GM12865 (cell line): ENCODE data around the gene CEP76.

Experiments
- DNase-seq: peaks from one replicate; pipeline ENCODE4 v3.0.0; 2010; ENCODE audit warnings: low read depth
- H3K4me3 ChIP-seq: 2 replicates; pipeline ENCODE4 v1.5.1; 2011; ENCODE audit warnings: mild to moderate bottlenecking, low read depth, low read length, control low read depth
- TF ChIP-seq, protein P1 (sequence below): IDR thresholded peaks from 2 replicates; pipeline ENCODE4 v1.5.1; 2011; ENCODE audit warnings: low read length, control low read depth, low read depth, inconsistent platforms; ENCODE audit not compliant: insufficient read depth; ENCODE audit errors: missing control alignments

CEP76 gene

DNA sequence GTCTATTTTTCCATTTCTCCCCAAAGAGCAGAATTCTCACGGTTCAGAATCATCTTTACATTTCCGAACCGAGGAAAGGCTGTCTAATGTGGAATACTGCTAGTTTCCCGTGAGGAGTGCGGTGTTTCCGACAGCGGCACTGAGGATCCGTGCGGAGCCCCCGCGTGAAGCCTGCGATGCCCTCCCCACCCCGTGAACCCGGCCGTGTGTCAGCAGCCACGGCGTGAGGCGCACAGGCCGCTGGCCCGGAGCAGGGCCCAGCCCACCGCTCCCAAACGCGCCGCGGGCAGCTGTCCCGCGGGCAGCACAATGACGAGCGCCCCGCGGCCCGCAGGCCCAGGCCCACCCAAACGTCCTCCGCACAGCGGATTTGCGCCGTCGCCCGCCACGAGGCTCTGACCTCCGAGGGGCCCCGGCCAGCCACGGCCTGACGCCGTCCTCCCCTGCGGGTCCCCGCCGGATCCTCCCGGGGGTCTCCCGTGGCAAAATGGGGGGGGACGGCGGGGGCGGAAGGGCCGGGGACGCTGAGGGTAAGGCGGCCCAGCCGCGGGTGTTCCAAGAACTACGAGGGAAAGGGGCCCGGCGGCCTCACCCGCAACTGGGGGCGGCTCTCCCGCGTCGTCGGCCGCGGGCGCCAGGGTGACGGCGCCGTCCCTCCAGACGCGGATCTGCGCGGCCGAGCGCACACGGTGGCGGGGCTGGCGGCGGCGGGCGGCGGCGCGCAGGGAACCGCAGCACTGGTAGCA is 45.4 kb downstream of the CEP76 start:
- H3K4me3 ChIP-seq, result peak overlapping the region; percentile 69
- peak; percentile 40 for DNase-seq
- TF ChIP-seq, protein P1, sequence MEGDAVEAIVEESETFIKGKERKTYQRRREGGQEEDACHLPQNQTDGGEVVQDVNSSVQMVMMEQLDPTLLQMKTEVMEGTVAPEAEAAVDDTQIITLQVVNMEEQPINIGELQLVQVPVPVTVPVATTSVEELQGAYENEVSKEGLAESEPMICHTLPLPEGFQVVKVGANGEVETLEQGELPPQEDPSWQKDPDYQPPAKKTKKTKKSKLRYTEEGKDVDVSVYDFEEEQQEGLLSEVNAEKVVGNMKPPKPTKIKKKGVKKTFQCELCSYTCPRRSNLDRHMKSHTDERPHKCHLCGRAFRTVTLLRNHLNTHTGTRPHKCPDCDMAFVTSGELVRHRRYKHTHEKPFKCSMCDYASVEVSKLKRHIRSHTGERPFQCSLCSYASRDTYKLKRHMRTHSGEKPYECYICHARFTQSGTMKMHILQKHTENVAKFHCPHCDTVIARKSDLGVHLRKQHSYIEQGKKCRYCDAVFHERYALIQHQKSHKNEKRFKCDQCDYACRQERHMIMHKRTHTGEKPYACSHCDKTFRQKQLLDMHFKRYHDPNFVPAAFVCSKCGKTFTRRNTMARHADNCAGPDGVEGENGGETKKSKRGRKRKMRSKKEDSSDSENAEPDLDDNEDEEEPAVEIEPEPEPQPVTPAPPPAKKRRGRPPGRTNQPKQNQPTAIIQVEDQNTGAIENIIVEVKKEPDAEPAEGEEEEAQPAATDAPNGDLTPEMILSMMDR, result no peak

DNA sequence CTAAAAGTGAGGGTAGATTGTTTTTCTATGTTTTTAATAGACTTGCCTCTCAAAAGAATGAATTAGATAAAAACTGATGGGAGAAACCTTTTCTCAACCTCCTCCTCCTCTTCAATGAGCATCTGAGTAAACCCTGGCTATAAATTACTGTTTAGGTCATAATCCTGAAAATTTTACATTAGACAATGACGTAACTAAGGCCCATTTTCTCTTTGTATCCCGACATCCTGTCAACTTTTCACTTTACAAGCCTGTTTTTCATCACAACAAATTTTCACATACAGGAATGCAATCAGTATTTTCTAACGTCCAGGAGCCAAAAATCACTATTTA is 46.0 kb downstream of the CEP76 start:
- peak overlapping the region; percentile 69 for H3K4me3 ChIP-seq
- TF ChIP-seq, protein P1, result no peak
- DNase-seq, result no peak

DNA sequence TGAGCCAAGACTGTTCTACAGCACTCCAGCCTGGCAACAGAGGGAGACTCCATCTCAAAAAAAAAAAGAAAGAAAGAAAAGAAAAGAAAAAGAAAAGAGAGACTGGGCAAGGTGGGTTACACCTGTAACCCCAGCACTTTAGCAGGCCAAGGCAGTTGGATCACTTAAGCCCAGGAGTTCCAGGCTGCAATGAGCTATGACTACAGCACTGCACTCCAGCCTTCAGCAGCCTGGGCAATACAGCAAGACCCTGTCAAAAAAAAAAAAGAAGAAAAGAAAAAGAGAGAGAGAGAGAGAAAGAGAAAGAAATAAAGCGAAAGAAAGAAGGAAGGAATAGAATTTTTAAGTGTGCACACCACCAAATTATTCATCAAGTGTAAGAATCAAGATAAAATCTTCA is 47.6 kb downstream of the CEP76 start:
- TF ChIP-seq, protein P1, result no peak
- DNase-seq, result no peak
- no peak overlapping the region for H3K4me3 ChIP-seq

DNA sequence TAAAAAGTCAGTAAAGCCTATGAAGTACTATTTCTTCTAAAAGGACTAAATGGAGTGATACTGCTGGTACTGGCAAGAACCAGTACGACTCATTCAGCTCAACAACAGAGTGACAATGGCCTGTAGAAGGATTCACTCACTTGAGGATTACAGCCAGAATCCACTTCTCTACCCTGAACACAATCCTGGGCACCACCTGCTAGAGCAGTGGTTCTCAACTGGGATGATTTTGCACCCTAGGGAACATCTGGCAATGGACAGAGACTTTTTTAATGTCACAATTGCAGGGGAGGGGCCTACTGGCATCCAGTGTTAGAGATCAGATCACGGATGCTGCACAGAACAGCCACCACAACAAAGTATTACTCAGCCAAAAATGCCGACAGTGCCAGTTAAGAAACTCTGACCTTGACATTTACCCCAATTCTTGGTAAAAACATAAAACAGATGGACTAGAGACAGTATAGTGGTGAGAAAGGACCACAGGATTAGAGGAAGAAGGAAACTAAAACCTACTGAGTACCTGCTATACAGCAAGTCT is 49.6 kb downstream of the CEP76 start:
- no peak overlapping the region for H3K4me3 ChIP-seq
- TF ChIP-seq, protein P1, result no peak
- DNase-seq, result no peak

DNA sequence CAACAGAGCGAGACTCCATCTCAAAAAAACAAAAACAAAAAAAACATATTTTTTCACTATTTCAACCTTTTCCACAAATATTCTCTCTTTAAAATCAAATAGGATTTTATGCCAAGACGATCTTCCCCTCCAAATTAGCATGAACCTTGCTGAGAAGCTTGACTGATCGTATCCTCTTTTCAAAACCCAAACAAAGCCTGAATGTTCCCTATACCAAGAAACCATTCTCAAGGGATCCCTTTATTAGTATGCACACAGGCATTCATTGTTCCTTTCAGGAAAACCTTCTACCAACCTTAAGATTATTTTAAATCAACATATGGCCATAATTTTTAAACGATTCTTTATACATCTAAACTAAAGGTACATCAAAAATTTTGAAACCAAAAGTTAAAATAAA is 50.9 kb downstream of the CEP76 start:
- H3K4me3 ChIP-seq, result no peak overlapping the region
- TF ChIP-seq, protein P1, result no peak
- DNase-seq, result no peak

DNA sequence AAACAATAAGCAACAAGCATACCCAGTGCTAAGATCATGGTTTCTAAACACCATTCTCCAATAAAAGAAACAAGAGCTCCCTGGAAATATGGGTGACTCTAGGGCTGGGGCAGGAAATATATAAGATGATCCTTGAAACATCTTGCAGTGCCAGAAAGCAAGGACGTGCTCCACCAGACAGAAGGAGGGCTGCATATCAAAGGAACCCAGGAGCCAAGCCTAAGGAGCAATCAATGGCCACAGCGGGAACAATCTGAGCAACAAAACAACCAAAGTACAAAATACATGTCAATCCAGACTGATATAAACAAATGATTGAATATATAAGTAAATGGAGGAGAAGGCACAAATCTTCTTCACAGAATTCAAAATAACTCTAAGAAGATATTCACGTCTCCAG is 54.8 kb downstream of the CEP76 start:
- TF ChIP-seq, protein P1, result no peak
- no peak for DNase-seq
- no peak overlapping the region for H3K4me3 ChIP-seq

DNA sequence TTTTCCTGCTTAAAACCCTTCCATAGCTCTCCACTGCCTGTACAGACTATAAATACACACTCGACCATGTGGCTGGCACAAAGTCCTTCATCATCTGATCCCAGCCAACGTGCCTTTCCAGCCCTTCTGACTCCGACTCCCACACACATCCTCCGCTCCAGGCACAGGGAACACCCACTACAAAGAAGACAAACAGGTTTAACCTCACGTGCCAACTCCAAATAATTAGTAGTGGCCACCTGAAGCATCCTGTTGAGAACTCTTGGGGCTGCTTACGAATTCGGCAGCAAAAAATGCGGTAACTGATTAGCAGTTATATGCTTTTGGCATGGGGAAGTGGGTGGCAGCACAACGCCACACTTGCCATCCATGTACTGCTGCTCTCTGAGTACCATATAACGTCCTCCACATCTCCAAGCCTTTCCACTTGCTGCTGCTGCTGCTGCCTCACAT is 56.7 kb downstream of the CEP76 start:
- no peak overlapping the region for H3K4me3 ChIP-seq
- TF ChIP-seq, protein P1, result no peak
- DNase-seq, result no peak
